Tibial artery (tissue), 4 donors: Measurements from ENCODE around the gene VPS13A.

Experiments used
- DNase-seq, 2 donors: peaks; one replicate each; pipeline ENCODE4 v3.0.0-alpha.2; 2019
- H3K27ac ChIP-seq, 2 donors: fragments of 200-600 bp; sonication (generic) in 1 of 2; 1 replicate in 1 of 2; 2 replicates in 1 of 2; pipeline ENCODE4 v1.5.1; 2018 to 2019; ENCODE audit warnings: mild to moderate bottlenecking in 1 of 2
- H3K27me3 ChIP-seq, 2 donors: fragments of 200-600 bp; sonication (generic) in 1 of 2; one replicate each; pipeline versions ENCODE4 v1.5.1 to v1.6.0; 2016 to 2019
- H3K36me3 ChIP-seq, 3 donors: fragments of 200-600 bp; sonication (generic) in 2 of 3; one replicate each; pipeline ENCODE4 v1.5.1; 2016 to 2019; ENCODE audit warnings: mild to moderate bottlenecking in 2 of 3
- H3K4me1 ChIP-seq, 4 donors: fragments of 200-600 bp; sonication (generic) in 2 of 4; 1 replicate in 3 of 4; 2 replicates in 1 of 4; pipeline ENCODE4 v1.5.1; 2016 to 2019
- H3K4me3 ChIP-seq, 2 donors: fragments of 200-600 bp; sonication (generic) in 1 of 2; 1 replicate in 1 of 2; 2 replicates in 1 of 2; pipeline ENCODE4 v1.5.1; 2018 to 2019; ENCODE audit warnings: mild to moderate bottlenecking in 2 of 2
- H3K9me3 ChIP-seq, 3 donors: fragments of 200-600 bp; sonication (generic) in 1 of 3; one replicate each; pipeline ENCODE4 v1.5.1; 2016 to 2019
- CTCF ChIP-seq, 2 experiments: fragments of 200-600 bp in 1 of 2; fragments of 450-650 bp in 1 of 2; IDR thresholded peaks; one replicate each; pipeline ENCODE4 v1.5.1; 2017 to 2019; ENCODE audit warnings: antibody characterized with exemption in 2 of 2, mild to moderate bottlenecking in 1 of 2, moderate library complexity in 1 of 2
- intact Hi-C: fragments of 100-400 bp; cut with DNase I; formaldehyde crosslinking; loops from one replicate; pipeline ENCODE4 v1.15.0; 2023; ENCODE audit warnings: low total_unique reads

VPS13A gene

DNA sequence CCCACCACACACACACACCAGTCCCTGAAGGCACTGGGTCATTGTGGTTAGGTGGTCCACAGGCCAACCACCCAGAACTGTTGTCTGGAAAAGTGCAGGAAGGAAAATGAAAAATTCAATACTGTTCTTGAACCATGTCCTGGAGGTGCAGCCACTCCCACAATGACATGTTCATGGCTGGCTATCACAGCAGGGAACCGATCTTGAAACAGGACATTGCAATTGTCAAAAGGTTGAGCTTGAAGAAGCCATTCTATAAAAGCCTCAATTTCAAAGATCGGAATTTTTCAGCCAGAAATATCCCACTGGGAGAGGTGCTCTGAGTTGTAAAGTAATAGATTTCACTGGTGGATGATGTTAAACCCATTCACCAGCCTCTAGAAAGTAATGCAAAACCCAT is 252.6 kb downstream of the VPS13A start:
- peaks cover 0 to 2% (median 0%) of the 10 kb centered on the region in 3 donors for H3K36me3 ChIP-seq
- H3K27me3 ChIP-seq: no peaks in the 10 kb centered on the region
- H3K9me3 ChIP-seq: no peaks in the 10 kb centered on the region
- H3K27ac ChIP-seq: no peak overlapping the region
- TF ChIP-seq CTCF (IDR thresholded peaks at IDR 0.05): no peak
- H3K4me1 ChIP-seq: no peaks in the 10 kb centered on the region
- no peak overlapping the region for H3K4me3 ChIP-seq
- intact Hi-C loops: loop anchor here (5.0 kb wide), 1 partner anchor 607 kb away; no protein-coding TSS in a partner anchor
- DNase-seq: no peak

DNA sequence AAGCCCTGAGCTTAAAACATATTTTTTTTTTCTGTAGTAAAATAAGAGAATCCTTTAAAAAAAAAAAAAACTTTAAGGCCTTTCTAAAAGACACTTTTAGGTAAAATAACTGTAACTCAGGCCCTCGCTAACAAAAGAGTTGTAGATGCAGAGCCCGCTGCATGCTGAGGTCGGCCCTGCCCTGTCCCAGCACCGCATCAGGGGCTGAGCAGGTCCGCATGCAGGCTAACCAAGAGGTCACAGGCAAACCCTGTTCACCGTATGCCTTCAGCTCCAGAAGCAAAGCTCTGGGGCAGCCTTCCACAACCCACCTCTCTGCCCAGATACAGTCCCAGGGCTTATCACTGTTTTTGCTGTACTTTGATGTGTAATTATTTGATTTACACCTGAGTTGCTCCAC is 254.7 kb downstream of the VPS13A start:
- Histone ChIP-seq H3K4me1 (no peaks in the 10 kb centered on the region), H3K36me3 (no peaks in the 10 kb centered on the region), H3K27me3 (no peaks in the 10 kb centered on the region), H3K4me3 (no peak overlapping the region), H3K27ac (no peak overlapping the region), H3K9me3 (no peaks in the 10 kb centered on the region)
- DNase-seq: no peak
- no peak for TF ChIP-seq CTCF (IDR thresholded peaks at IDR 0.05)
- intact Hi-C loops: loop anchor here (5.0 kb wide), 1 partner anchor 605 kb away; no protein-coding TSS in a partner anchor

GRCh38 chr9:77433675-77434445 is 256.5 kb downstream of the VPS13A start:
- no peak overlapping the region for H3K4me3 ChIP-seq

GRCh38 chr9:77435277-77435676 is 257.9 kb downstream of the VPS13A start:
- intact Hi-C loops: no loop called here

More at GRCh38 chr9:77433675-77434445, 256.5 kb downstream of the VPS13A start:
- no peaks in the 10 kb centered on the region for H3K4me1 ChIP-seq
- peak; percentile 75 to 94 for TF ChIP-seq CTCF (IDR thresholded peaks at IDR 0.05)
- intact Hi-C loops: loop anchor here (5.0 kb wide), 1 partner anchor 603 kb away; no protein-coding TSS in a partner anchor
- H3K9me3 ChIP-seq: no peaks in the 10 kb centered on the region
- no peaks in the 10 kb centered on the region for H3K27me3 ChIP-seq
- no peaks in the 10 kb centered on the region for H3K36me3 ChIP-seq
- no peak overlapping the region for H3K27ac ChIP-seq
- DNase-seq: peak in 1 of 2 donors; percentile 60

DNA sequence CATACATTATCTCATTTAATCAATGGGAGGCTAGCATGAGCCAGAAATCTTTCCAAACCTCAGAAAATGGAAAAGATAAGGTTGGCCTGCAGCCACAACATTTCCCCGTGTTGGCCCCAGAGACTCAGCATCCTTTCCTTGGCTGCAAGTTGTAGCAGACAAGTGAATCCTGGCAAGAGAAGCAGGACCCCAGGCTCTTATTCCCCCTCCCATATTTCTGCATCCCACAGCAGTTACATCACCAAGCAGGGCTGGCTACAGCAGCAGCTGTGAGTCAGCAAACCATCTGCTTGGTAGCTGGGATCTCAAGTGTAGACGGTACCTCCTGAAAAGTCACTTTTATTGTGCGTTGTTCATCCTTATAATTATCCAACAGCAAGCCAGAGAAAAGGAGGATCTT is 258.4 kb downstream of the VPS13A start:
- Histone ChIP-seq H3K27me3 (no peaks in the 10 kb centered on the region), H3K27ac (no peak overlapping the region), H3K36me3 (no peaks in the 10 kb centered on the region), H3K4me3 (no peak overlapping the region), H3K4me1 (no peaks in the 10 kb centered on the region), H3K9me3 (no peaks in the 10 kb centered on the region)
- no peak for TF ChIP-seq CTCF (IDR thresholded peaks at IDR 0.05)
- no peak for DNase-seq
- intact Hi-C loops: no loop called here

More at GRCh38 chr9:77435277-77435676, 257.9 kb downstream of the VPS13A start:
- no peak for DNase-seq
- no peak for TF ChIP-seq CTCF (IDR thresholded peaks at IDR 0.05)
- Histone ChIP-seq H3K4me3 (no peak overlapping the region), H3K4me1 (no peaks in the 10 kb centered on the region), H3K27me3 (no peaks in the 10 kb centered on the region), H3K27ac (no peak overlapping the region), H3K36me3 (no peaks in the 10 kb centered on the region), H3K9me3 (no peaks in the 10 kb centered on the region)
